ENCODE measurements around the gene FAM83G.
A peak's percentile ranks its signal among the peaks of the same experiment; 100 is the strongest.

The FAM83G gene

GRCh38 chr17:18951941-18952842 lies 52.4 kb downstream of the FAM83G start, which contains the start of gene SLC5A10:
SLC5A10 (plus strand) TSS chr17:18952165; CDS start chr17:18952206, 41 bp downstream.
- no peaks in the 10 kb centered on the region for H3K36me3 ChIP-seq (ENCODE audit: control insufficient read depth, insufficient read depth, low read length)
- no peak within 1 kb of the TSS for H2BK15ac ChIP-seq (replicated peaks; ENCODE audit: low read depth)
- no peak within 1 kb of the TSS for H4K8ac ChIP-seq (ENCODE audit: low read depth, low read length)
- H3K27ac ChIP-seq (ENCODE audit: low read depth, low read length): no peak within 1 kb of the TSS
- H2AK5ac ChIP-seq (ENCODE audit: low read length): no peak within 1 kb of the TSS
- no peaks in the 10 kb centered on the region for H3K79me1 ChIP-seq (ENCODE audit: low read length)
- no peak within 1 kb of the TSS for H4K5ac ChIP-seq (ENCODE audit: low read length)
- H2BK5ac ChIP-seq (ENCODE audit: low read length): no peak within 1 kb of the TSS
- no peak within 1 kb of the TSS for H3K4me3 ChIP-seq (ENCODE audit: low read length)
- H3K4me2 ChIP-seq (ENCODE audit: low read length): no peak within 1 kb of the TSS
- H3K4me1 ChIP-seq (ENCODE audit: control insufficient read depth, low read depth, low read length): no peaks in the 10 kb centered on the region
- no peaks in the 10 kb centered on the region for H3K79me2 ChIP-seq (ENCODE audit: control insufficient read depth, insufficient read depth, low read length)
- H3K9ac ChIP-seq (ENCODE audit: low read length): no peak within 1 kb of the TSS
- H3K4ac ChIP-seq (ENCODE audit: low read depth, low read length): no peak within 1 kb of the TSS
- H3K18ac ChIP-seq (ENCODE audit: low read length): no peak within 1 kb of the TSS
- peak; percentile 65 for DNase-seq
- H3K56ac ChIP-seq (ENCODE audit: low read length): no peak within 1 kb of the TSS
- no peak within 1 kb of the TSS for H2BK120ac ChIP-seq (ENCODE audit: low read depth, low read length)
- no peak within 1 kb of the TSS for H3K23ac ChIP-seq (ENCODE audit: low read length)
- H3K27me3 ChIP-seq (ENCODE audit: insufficient read depth, low read length, poor library complexity): no peaks in the 10 kb centered on the region
- no CpG with 5 or more reads among the region's 17 CpGs for WGBS (ENCODE audit: extremely low coverage, insufficient coverage, low lambda C conversion rate)

- no peak overlapping the region for H3K27ac ChIP-seq (ENCODE audit: low read depth, low read length)
- no peak overlapping the region for H2AK5ac ChIP-seq (ENCODE audit: low read length)
- no peak overlapping the region for H3K18ac ChIP-seq (ENCODE audit: low read length)
- no peak overlapping the region for H3K4me2 ChIP-seq (ENCODE audit: low read length)
- H3K27me3 ChIP-seq (ENCODE audit: insufficient read depth, low read length, poor library complexity): no peaks in the 10 kb centered on the region
- H3K79me1 ChIP-seq (ENCODE audit: low read length): no peaks in the 10 kb centered on the region
- no peaks in the 10 kb centered on the region for H3K36me3 ChIP-seq (ENCODE audit: control insufficient read depth, insufficient read depth, low read length)
- no peak overlapping the region for H4K8ac ChIP-seq (ENCODE audit: low read depth, low read length)
- peak; percentile 59 for DNase-seq
- H2BK120ac ChIP-seq (ENCODE audit: low read depth, low read length): no peak overlapping the region
- no peaks in the 10 kb centered on the region for H3K4me1 ChIP-seq (ENCODE audit: control insufficient read depth, low read depth, low read length)
- no CpG with 5 or more reads among the region's 34 CpGs for WGBS (ENCODE audit: extremely low coverage, insufficient coverage, low lambda C conversion rate)
- H4K5ac ChIP-seq (ENCODE audit: low read length): no peak overlapping the region
- no peak overlapping the region for H3K4me3 ChIP-seq (ENCODE audit: low read length)
- no peak overlapping the region for H3K56ac ChIP-seq (ENCODE audit: low read length)
- no peaks in the 10 kb centered on the region for H3K79me2 ChIP-seq (ENCODE audit: control insufficient read depth, insufficient read depth, low read length)
- no peak overlapping the region for H2BK15ac ChIP-seq (replicated peaks; ENCODE audit: low read depth)
- no peak overlapping the region for H3K23ac ChIP-seq (ENCODE audit: low read length)
- no peak overlapping the region for H2BK5ac ChIP-seq (ENCODE audit: low read length)
- no peak overlapping the region for H3K9ac ChIP-seq (ENCODE audit: low read length)
- H3K4ac ChIP-seq (ENCODE audit: low read depth, low read length): no peak overlapping the region
Observed at GRCh38 chr17:18950944-18951905, 53.3 kb downstream of the FAM83G start.

GRCh38 chr17:18950346-18950745 lies 54.2 kb downstream of the FAM83G start:
- Histone ChIP-seq H3K23ac (ENCODE audit: low read length) (no peak overlapping the region), H2BK15ac (replicated peaks; ENCODE audit: low read depth) (no peak overlapping the region), H3K4me1 (ENCODE audit: control insufficient read depth, low read depth, low read length) (no peaks in the 10 kb centered on the region), H3K27ac (ENCODE audit: low read depth, low read length) (no peak overlapping the region), H2BK120ac (ENCODE audit: low read depth, low read length) (no peak overlapping the region), H4K5ac (ENCODE audit: low read length) (no peak overlapping the region), H3K9ac (ENCODE audit: low read length) (no peak overlapping the region), H2AK5ac (ENCODE audit: low read length) (no peak overlapping the region), H3K56ac (ENCODE audit: low read length) (no peak overlapping the region), H3K18ac (ENCODE audit: low read length) (no peak overlapping the region), H3K79me1 (ENCODE audit: low read length) (no peaks in the 10 kb centered on the region), H3K4ac (ENCODE audit: low read depth, low read length) (no peak overlapping the region), H3K36me3 (ENCODE audit: control insufficient read depth, insufficient read depth, low read length) (no peaks in the 10 kb centered on the region), H2BK5ac (ENCODE audit: low read length) (no peak overlapping the region), H3K79me2 (ENCODE audit: control insufficient read depth, insufficient read depth, low read length) (no peaks in the 10 kb centered on the region), H3K27me3 (ENCODE audit: insufficient read depth, low read length, poor library complexity) (no peaks in the 10 kb centered on the region), H3K4me3 (ENCODE audit: low read length) (no peak overlapping the region), H4K8ac (ENCODE audit: low read depth, low read length) (no peak overlapping the region), H3K4me2 (ENCODE audit: low read length) (no peak overlapping the region)
- no CpG with 5 or more reads among the region's 4 CpGs for WGBS (ENCODE audit: extremely low coverage, insufficient coverage, low lambda C conversion rate)
- DNase-seq: no peak

GRCh38 chr17:18949566-18949965 lies 55.0 kb downstream of the FAM83G start:
- H3K9ac ChIP-seq (ENCODE audit: low read length): no peak overlapping the region
- H3K4me1 ChIP-seq (ENCODE audit: control insufficient read depth, low read depth, low read length): no peaks in the 10 kb centered on the region
- no peak overlapping the region for H2BK15ac ChIP-seq (replicated peaks; ENCODE audit: low read depth)
- H4K8ac ChIP-seq (ENCODE audit: low read depth, low read length): no peak overlapping the region
- no peak overlapping the region for H3K27ac ChIP-seq (ENCODE audit: low read depth, low read length)
- no peak overlapping the region for H3K56ac ChIP-seq (ENCODE audit: low read length)
- H2BK5ac ChIP-seq (ENCODE audit: low read length): no peak overlapping the region
- H2AK5ac ChIP-seq (ENCODE audit: low read length): peak overlapping the region; percentile 6
- no peaks in the 10 kb centered on the region for H3K27me3 ChIP-seq (ENCODE audit: insufficient read depth, low read length, poor library complexity)
- H3K4me2 ChIP-seq (ENCODE audit: low read length): no peak overlapping the region
- WGBS (ENCODE audit: extremely low coverage, insufficient coverage, low lambda C conversion rate): no CpG with 5 or more reads among the region's 6 CpGs
- H3K4me3 ChIP-seq (ENCODE audit: low read length): no peak overlapping the region
- no peak overlapping the region for H2BK120ac ChIP-seq (ENCODE audit: low read depth, low read length)
- no peak overlapping the region for H3K23ac ChIP-seq (ENCODE audit: low read length)
- H3K79me1 ChIP-seq (ENCODE audit: low read length): no peaks in the 10 kb centered on the region
- H3K79me2 ChIP-seq (ENCODE audit: control insufficient read depth, insufficient read depth, low read length): no peaks in the 10 kb centered on the region
- no peak overlapping the region for H4K5ac ChIP-seq (ENCODE audit: low read length)
- H3K4ac ChIP-seq (ENCODE audit: low read depth, low read length): no peak overlapping the region
- no peak overlapping the region for H3K18ac ChIP-seq (ENCODE audit: low read length)
- H3K36me3 ChIP-seq (ENCODE audit: control insufficient read depth, insufficient read depth, low read length): no peaks in the 10 kb centered on the region
- no peak for DNase-seq

GRCh38 chr17:18948476-18949006 lies 56.0 kb downstream of the FAM83G start:
- H3K27ac ChIP-seq (ENCODE audit: low read depth, low read length): no peak overlapping the region
- H3K27me3 ChIP-seq (ENCODE audit: insufficient read depth, low read length, poor library complexity): no peaks in the 10 kb centered on the region
- WGBS (ENCODE audit: extremely low coverage, insufficient coverage, low lambda C conversion rate): no CpG with 5 or more reads among the region's 8 CpGs
- H3K4me1 ChIP-seq (ENCODE audit: control insufficient read depth, low read depth, low read length): no peaks in the 10 kb centered on the region
- H2BK5ac ChIP-seq (ENCODE audit: low read length): no peak overlapping the region
- no peak overlapping the region for H2AK5ac ChIP-seq (ENCODE audit: low read length)
- no peak overlapping the region for H3K4ac ChIP-seq (ENCODE audit: low read depth, low read length)
- DNase-seq: no peak
- no peak overlapping the region for H2BK120ac ChIP-seq (ENCODE audit: low read depth, low read length)
- no peak overlapping the region for H2BK15ac ChIP-seq (replicated peaks; ENCODE audit: low read depth)
- no peak overlapping the region for H4K8ac ChIP-seq (ENCODE audit: low read depth, low read length)
- no peak overlapping the region for H3K4me2 ChIP-seq (ENCODE audit: low read length)
- H3K79me1 ChIP-seq (ENCODE audit: low read length): no peaks in the 10 kb centered on the region
- no peak overlapping the region for H3K23ac ChIP-seq (ENCODE audit: low read length)
- no peak overlapping the region for H3K56ac ChIP-seq (ENCODE audit: low read length)
- no peaks in the 10 kb centered on the region for H3K79me2 ChIP-seq (ENCODE audit: control insufficient read depth, insufficient read depth, low read length)
- no peak overlapping the region for H3K18ac ChIP-seq (ENCODE audit: low read length)
- H3K4me3 ChIP-seq (ENCODE audit: low read length): no peak overlapping the region
- H3K9ac ChIP-seq (ENCODE audit: low read length): no peak overlapping the region
- H3K36me3 ChIP-seq (ENCODE audit: control insufficient read depth, insufficient read depth, low read length): no peaks in the 10 kb centered on the region
- H4K5ac ChIP-seq (ENCODE audit: low read length): no peak overlapping the region
